ENCODE data around the gene EPB41L2.
A peak's percentile ranks its signal among the peaks of the same experiment; 100 is the strongest.

The EPB41L2 gene

DNA sequence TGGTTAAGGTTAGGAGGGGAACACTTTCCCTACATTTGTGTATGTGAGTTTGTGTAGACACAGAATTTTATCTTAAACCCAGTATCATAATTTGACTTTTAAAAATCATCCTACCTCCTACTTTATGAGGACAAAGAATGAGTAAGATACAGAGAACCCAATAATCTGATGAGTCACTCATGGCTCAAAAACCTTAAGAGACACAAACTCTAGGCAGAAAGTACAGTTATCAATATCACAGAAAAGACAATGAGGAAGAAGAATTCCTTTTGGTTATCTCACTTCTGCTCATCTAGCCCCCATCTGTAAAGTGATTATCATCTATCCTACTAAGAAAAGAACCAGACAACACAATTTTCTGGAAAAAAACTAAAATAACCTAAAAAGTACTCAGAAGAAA is 87.7 kb downstream of the EPB41L2 start:
- no peaks in the 10 kb centered on the region for H3K36me3 ChIP-seq (replicated peaks)
- in situ Hi-C loops (cut with HindIII; ENCODE audit: low pct_ligation_motif_present, low sequenced_read_pairs) = no loop called here
- no peak overlapping the region for H3K4me3 ChIP-seq (ENCODE audit: low read depth, low read length)
- TF ChIP-seq, protein P1, sequence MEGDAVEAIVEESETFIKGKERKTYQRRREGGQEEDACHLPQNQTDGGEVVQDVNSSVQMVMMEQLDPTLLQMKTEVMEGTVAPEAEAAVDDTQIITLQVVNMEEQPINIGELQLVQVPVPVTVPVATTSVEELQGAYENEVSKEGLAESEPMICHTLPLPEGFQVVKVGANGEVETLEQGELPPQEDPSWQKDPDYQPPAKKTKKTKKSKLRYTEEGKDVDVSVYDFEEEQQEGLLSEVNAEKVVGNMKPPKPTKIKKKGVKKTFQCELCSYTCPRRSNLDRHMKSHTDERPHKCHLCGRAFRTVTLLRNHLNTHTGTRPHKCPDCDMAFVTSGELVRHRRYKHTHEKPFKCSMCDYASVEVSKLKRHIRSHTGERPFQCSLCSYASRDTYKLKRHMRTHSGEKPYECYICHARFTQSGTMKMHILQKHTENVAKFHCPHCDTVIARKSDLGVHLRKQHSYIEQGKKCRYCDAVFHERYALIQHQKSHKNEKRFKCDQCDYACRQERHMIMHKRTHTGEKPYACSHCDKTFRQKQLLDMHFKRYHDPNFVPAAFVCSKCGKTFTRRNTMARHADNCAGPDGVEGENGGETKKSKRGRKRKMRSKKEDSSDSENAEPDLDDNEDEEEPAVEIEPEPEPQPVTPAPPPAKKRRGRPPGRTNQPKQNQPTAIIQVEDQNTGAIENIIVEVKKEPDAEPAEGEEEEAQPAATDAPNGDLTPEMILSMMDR (IDR thresholded peaks at IDR 0.05; ENCODE audit: low read depth, low read length, missing control alignments) = no peak
- DNase-seq = no peak
- no peak overlapping the region for H3K27ac ChIP-seq
- no peaks in the 10 kb centered on the region for H3K27me3 ChIP-seq (replicated peaks)

GRCh38 chr6:130973521-130974277 is 89.3 kb downstream of the EPB41L2 start:
- TF ChIP-seq, protein P1 (IDR thresholded peaks at IDR 0.05; ENCODE audit: low read depth, low read length, missing control alignments) = no peak
- H3K4me3 ChIP-seq (ENCODE audit: low read depth, low read length) = no peak overlapping the region
- in situ Hi-C loops (cut with HindIII; ENCODE audit: low pct_ligation_motif_present, low sequenced_read_pairs) = no loop called here
- no peaks in the 10 kb centered on the region for H3K27me3 ChIP-seq (replicated peaks)
- no peak for DNase-seq
- no peaks in the 10 kb centered on the region for H3K36me3 ChIP-seq (replicated peaks)
- H3K27ac ChIP-seq = no peak overlapping the region

- H3K27me3 ChIP-seq (replicated peaks) = no peaks in the 10 kb centered on the region
- no peaks in the 10 kb centered on the region for H3K36me3 ChIP-seq (replicated peaks)
- TF ChIP-seq, protein P1 (IDR thresholded peaks at IDR 0.05; ENCODE audit: low read depth, low read length, missing control alignments) = no peak
- H3K4me3 ChIP-seq (ENCODE audit: low read depth, low read length) = no peak overlapping the region
- no peak overlapping the region for H3K27ac ChIP-seq
- in situ Hi-C loops (cut with HindIII; ENCODE audit: low pct_ligation_motif_present, low sequenced_read_pairs) = no loop called here
- no peak for DNase-seq
Measured at GRCh38 chr6:130971504-130971903, 91.5 kb downstream of the EPB41L2 start.

GRCh38 chr6:130970839-130971410 is 92.1 kb downstream of the EPB41L2 start:
- no peak overlapping the region for H3K4me3 ChIP-seq (ENCODE audit: low read depth, low read length)
- TF ChIP-seq, protein P1 (IDR thresholded peaks at IDR 0.05; ENCODE audit: low read depth, low read length, missing control alignments) = no peak
- no peak overlapping the region for H3K27ac ChIP-seq
- in situ Hi-C loops (cut with HindIII; ENCODE audit: low pct_ligation_motif_present, low sequenced_read_pairs) = no loop called here
- peak; percentile 13 for DNase-seq
- H3K27me3 ChIP-seq (replicated peaks) = no peaks in the 10 kb centered on the region
- no peaks in the 10 kb centered on the region for H3K36me3 ChIP-seq (replicated peaks)

DNA sequence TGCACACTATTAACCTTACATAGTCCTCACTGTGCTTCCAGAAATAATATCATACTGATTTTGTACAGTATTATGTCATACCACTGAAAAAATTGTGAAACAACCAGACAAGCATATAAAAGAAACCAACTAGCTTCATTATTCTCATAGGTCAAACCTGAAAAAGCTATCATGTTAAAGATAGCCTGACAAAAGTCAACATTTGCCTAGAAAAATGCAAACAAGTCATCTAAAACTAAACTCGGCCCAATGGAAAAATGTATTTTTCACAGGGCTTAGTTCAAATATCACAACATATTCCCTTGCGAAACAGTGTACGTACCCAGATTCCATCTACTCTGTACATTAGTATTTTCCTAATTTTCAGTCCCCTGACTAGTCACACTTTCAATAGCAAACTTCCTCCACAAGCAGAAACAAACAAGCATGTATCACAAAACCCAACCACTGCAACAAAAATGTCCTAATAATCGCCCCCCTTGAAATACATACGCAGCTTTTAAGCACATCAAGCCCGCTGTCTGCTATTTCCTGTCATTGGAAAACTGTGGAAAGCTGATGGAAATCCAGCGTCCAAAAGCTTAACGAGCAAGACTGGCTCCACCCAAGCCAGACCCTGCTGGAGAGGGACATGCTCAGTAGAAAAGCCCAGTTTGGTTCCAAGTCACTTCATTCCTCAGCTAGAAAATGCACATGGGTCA is 93.1 kb downstream of the EPB41L2 start:
- peak; percentile 31 for DNase-seq
- TF ChIP-seq, protein P1 (IDR thresholded peaks at IDR 0.05; ENCODE audit: low read depth, low read length, missing control alignments) = no peak
- in situ Hi-C loops (cut with HindIII; ENCODE audit: low pct_ligation_motif_present, low sequenced_read_pairs) = no loop called here
- H3K27me3 ChIP-seq (replicated peaks) = no peaks in the 10 kb centered on the region
- H3K4me3 ChIP-seq (ENCODE audit: low read depth, low read length) = peak overlapping the region; percentile 24
- no peaks in the 10 kb centered on the region for H3K36me3 ChIP-seq (replicated peaks)
- peak overlapping the region; percentile 48 for H3K27ac ChIP-seq

Measured in brain microvascular endothelial cell (primary cell).